ENCODE measurements around the gene FLVCR1. TPM values are rescaled to one million over a fixed set of nuclear protein-coding genes. Genes with fewer than 3 reads are reported as not detected.
"Not testable (repeated sequence)": the region's sequence is repeated elsewhere in the genome, so short reads cannot be mapped to it uniquely, and the experiment has no call there.

FLVCR1 gene
- total RNA-seq, 1 experiment from 2014 or later: 67.9 TPM

GRCh38 chr1:212838145-212838544, 19.9 kb upstream of the FLVCR1 start:
- POLR2A ChIA-PET: no interaction called here
- ATAC-seq: no peak

GRCh38 chr1:212844521-212844920, 13.6 kb upstream of the FLVCR1 start:
- H3K27ac Mint-ChIP-seq; ATAC-seq; DNase-seq (ENCODE audit: low spot score); H3K4me3 Mint-ChIP-seq; CTCF ChIA-PET; H3K36me3 Mint-ChIP-seq; H3K27me3 Mint-ChIP-seq (ENCODE audit: low read depth); H3K9me3 Mint-ChIP-seq; H3K4me1 Mint-ChIP-seq: not testable (repeated sequence)
- POLR2A ChIA-PET: interaction anchor here (1.0 kb wide), 1 partner anchor 16 kb away, joined by 3 read pairs; no protein-coding TSS in a partner anchor

More at GRCh38 chr1:212838145-212838544, 19.9 kb upstream of the FLVCR1 start:
- Mint-ChIP-seq H3K4me3 (no peak overlapping the region), H3K36me3 (no peaks in the 10 kb centered on the region), H3K27me3 (ENCODE audit: low read depth) (peaks cover 3% of the 10 kb centered on the region), H3K4me1 (no peaks in the 10 kb centered on the region), H3K27ac (no peak overlapping the region), H3K9me3 (no peaks in the 10 kb centered on the region)
- TF ChIP-seq ZNF281 (CRISPR knock-in tag; IDR thresholded peaks at IDR 0.05) (no peak), CBFB (CRISPR knock-in tag; IDR thresholded peaks at IDR 0.05; ENCODE audit: low read depth) (no peak), KAT7 (CRISPR knock-in tag; IDR thresholded peaks at IDR 0.05; ENCODE audit: borderline replicate concordance) (no peak), MXD4 (CRISPR knock-in tag; IDR thresholded peaks at IDR 0.05; ENCODE audit: borderline replicate concordance) (no peak), ZNF532 (CRISPR knock-in tag; IDR thresholded peaks at IDR 0.05; ENCODE audit: borderline replicate concordance) (no peak), OVOL2 (CRISPR knock-in tag; IDR thresholded peaks at IDR 0.05; ENCODE audit: borderline replicate concordance) (no peak), ZNF121 (CRISPR knock-in tag; IDR thresholded peaks at IDR 0.05) (no peak)
- CTCF ChIA-PET: no interaction called here
- DNase-seq (ENCODE audit: low spot score): no peak

- Mint-ChIP-seq H3K27me3 (ENCODE audit: low read depth) (peaks cover 8% of the 10 kb centered on the region), H3K9me3 (peaks cover 10% of the 10 kb centered on the region), H3K4me1 (peaks cover 10% of the 10 kb centered on the region), H3K36me3 (peaks cover 11% of the 10 kb centered on the region), H3K4me3 (no peak within 1 kb of the TSS), H3K27ac (no peak within 1 kb of the TSS)
- ChIA-PET POLR2A (no interaction called here), CTCF (interaction anchor here (1.2 kb wide), 1 partner anchor 33 kb away, joined by 3 read pairs; no protein-coding TSS in a partner anchor)
- TF ChIP-seq SMAD3 (CRISPR knock-in tag; IDR thresholded peaks at IDR 0.05; ENCODE audit: borderline replicate concordance): no peak
- TF ChIP-seq ETV6 (CRISPR knock-in tag; IDR thresholded peaks at IDR 0.05): no peak
- TF ChIP-seq AFF4 (CRISPR knock-in tag; IDR thresholded peaks at IDR 0.05; ENCODE audit: borderline replicate concordance): no peak
- no peak for TF ChIP-seq NR1H2 (CRISPR knock-in tag; IDR thresholded peaks at IDR 0.05)
- ATAC-seq (no peak), DNase-seq (ENCODE audit: low spot score) (no peak)
These were observed 10.5 kb upstream of the FLVCR1 start, which contains the start of gene SPATA45 for GRCh38 chr1:212847549-212847948. Gene SPATA45, minus strand, starts transcription at chr1:212847649. Its CDS starts 11,500 bp downstream, at chr1:212836149.
